K562 (cell line): ENCODE data around the gene GRIK1. TPM values are rescaled to one million over a fixed set of nuclear protein-coding genes. Genes with fewer than 3 reads are reported as not detected.
A peak's percentile ranks its signal among the peaks of the same experiment; 100 is the strongest.

Experiments used
- ETV1 ChIP-seq: fragments of 450-650 bp; conservative IDR thresholded peaks from 2 replicates; pipeline ENCODE4 v1.6.1; 2016; ENCODE audit warnings: missing genetic modification characterization, control low read depth, low read depth, missing compliant biosample characterization
- FOXA3 ChIP-seq, 2 experiments: fragments of 450-650 bp in 1 of 2; sonication (generic) in 1 of 2; formaldehyde crosslinking; IDR thresholded peaks in 1 of 2; conservative IDR thresholded peaks in 1 of 2; 2 replicates each; pipeline versions ENCODE4 v1.4.0 to v1.8.0; 2020 to 2022; ENCODE audit warnings: mild to moderate bottlenecking in 2 of 2, missing genetic modification reagents in 1 of 2
- MEIS2 ChIP-seq: fragments of 450-650 bp; IDR thresholded peaks from 2 replicates; pipeline ENCODE4 v1.6.1; 2014; ENCODE audit warnings: mild to moderate bottlenecking; ENCODE audit not compliant: partially characterized antibody
- MTA3 ChIP-seq: fragments of 450-650 bp; formaldehyde crosslinking; IDR thresholded peaks from 2 replicates; pipeline ENCODE4 v1.6.1; 2017; ENCODE audit warnings: mild to moderate bottlenecking, borderline replicate concordance
- NCOR1 ChIP-seq: fragments of 450-650 bp; IDR thresholded peaks from 2 replicates; pipeline ENCODE4 v1.6.1; 2016; ENCODE audit warnings: mild to moderate bottlenecking, moderate library complexity
- PHTF2 ChIP-seq: fragments of 250-450 bp; sonication (Bioruptor Pico); IDR thresholded peaks from 2 replicates; pipeline ENCODE4 v1.5.0; 2021; ENCODE audit warnings: mild to moderate bottlenecking
- SAP30 ChIP-seq: fragments of 200-600 bp; sonication (generic); IDR thresholded peaks from 2 replicates; pipeline ENCODE4 v1.6.1; 2012; ENCODE audit warnings: borderline replicate concordance, low read depth, mild to moderate bottlenecking, moderate library complexity, low read length, control low read depth, inconsistent platforms; ENCODE audit not compliant: insufficient read depth, poor library complexity, severe bottlenecking
- ZNF253 ChIP-seq: fragments of 250-450 bp; sonication (Bioruptor Pico); conservative IDR thresholded peaks from 2 replicates; pipeline ENCODE4 v1.6.1; 2021; ENCODE audit warnings: mild to moderate bottlenecking
- polyA plus RNA-seq, 8 experiments: library from polyadenylated mRNA; depleted of rRNA in 4 of 8; stranded (reverse) in 5 of 8; unstranded in 3 of 8; fragments of >200 nt; fragmentation: Nextera tagmentation in 2 of 8; fragmentation: Illumina TruSeq in 1 of 8; extraction: Ambion mirVana in 2 of 8; extraction: Trizol in 1 of 8; gene quantifications; 2 replicates each; pipeline versions ENCODE4 v1.2.1 to v1.2.3, GENCODE V29; 2011 to 2014; ENCODE audit warnings: inconsistent platforms in 1 of 8, missing spikeins in 1 of 8
- total RNA-seq, 7 experiments: library from RNA; depleted of rRNA in 6 of 7; stranded (reverse); fragments of >200 nt in 6 of 7; fragmentation: Illumina TruSeq in 2 of 7; extraction: Trizol in 2 of 7; gene quantifications; 2 replicates each; pipeline versions ENCODE4 v1.2.1 to v1.2.3, GENCODE V29; 2011 to 2021; ENCODE audit warnings: low replicate concordance in 1 of 7
- TF ChIP-seq, protein P1 (sequence below): fragments of 450-650 bp; IDR thresholded peaks from 2 replicates; pipeline ENCODE4 v1.6.1; 2017; ENCODE audit warnings: antibody characterized with exemption
- TF ChIP-seq, protein P2 (sequence below): fragments of 150-350 bp; IDR thresholded peaks from 2 replicates; pipeline ENCODE4 v1.6.1; 2014; ENCODE audit warnings: low read depth, mild to moderate bottlenecking, low read length, borderline replicate concordance

The GRIK1 gene
- total and polyA plus RNA-seq, 9 of the 15 experiments (the other 6 are each of a cell fraction or from before 2014, with no cell fraction given): 0.17 to 2.8 (median 0.53) TPM

DNA sequence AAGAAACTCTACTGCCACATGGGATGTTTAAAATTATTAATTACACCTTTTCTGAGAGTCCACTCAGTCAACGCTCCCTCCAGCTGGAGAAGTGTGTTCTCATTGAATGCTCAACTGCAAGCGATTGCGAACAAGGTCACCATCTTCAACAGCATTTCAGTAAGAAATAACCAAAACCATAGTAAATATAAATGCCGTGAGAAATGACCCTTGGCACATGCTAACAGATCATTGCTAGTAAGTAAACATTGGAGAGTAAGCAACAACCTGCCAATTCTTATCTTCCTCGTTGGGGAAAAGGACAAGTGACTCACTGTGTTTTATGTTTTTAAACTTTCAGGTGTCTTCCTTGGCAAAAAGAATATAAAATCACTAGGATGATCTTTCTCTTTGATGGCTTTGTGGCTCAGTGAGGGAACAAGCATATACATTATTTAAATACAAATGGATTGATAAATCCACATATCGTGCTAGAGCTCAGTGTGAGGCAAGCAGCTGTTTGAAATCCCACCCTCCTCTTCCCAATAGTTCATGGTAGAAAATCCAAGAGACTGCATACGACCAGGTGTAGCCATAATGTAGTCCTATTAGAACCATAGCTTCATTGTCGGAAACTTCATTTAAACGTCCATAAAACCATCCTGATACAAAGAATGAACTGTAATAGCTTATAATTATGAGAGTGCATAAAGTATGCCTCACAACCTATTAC lies 214.6 kb downstream of the GRIK1 start (continued):
- TF ChIP-seq, protein P1, sequence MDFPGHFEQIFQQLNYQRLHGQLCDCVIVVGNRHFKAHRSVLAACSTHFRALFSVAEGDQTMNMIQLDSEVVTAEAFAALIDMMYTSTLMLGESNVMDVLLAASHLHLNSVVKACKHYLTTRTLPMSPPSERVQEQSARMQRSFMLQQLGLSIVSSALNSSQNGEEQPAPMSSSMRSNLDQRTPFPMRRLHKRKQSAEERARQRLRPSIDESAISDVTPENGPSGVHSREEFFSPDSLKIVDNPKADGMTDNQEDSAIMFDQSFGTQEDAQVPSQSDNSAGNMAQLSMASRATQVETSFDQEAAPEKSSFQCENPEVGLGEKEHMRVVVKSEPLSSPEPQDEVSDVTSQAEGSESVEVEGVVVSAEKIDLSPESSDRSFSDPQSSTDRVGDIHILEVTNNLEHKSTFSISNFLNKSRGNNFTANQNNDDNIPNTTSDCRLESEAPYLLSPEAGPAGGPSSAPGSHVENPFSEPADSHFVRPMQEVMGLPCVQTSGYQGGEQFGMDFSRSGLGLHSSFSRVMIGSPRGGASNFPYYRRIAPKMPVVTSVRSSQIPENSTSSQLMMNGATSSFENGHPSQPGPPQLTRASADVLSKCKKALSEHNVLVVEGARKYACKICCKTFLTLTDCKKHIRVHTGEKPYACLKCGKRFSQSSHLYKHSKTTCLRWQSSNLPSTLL: no peak
- TF ChIP-seq, protein P2, sequence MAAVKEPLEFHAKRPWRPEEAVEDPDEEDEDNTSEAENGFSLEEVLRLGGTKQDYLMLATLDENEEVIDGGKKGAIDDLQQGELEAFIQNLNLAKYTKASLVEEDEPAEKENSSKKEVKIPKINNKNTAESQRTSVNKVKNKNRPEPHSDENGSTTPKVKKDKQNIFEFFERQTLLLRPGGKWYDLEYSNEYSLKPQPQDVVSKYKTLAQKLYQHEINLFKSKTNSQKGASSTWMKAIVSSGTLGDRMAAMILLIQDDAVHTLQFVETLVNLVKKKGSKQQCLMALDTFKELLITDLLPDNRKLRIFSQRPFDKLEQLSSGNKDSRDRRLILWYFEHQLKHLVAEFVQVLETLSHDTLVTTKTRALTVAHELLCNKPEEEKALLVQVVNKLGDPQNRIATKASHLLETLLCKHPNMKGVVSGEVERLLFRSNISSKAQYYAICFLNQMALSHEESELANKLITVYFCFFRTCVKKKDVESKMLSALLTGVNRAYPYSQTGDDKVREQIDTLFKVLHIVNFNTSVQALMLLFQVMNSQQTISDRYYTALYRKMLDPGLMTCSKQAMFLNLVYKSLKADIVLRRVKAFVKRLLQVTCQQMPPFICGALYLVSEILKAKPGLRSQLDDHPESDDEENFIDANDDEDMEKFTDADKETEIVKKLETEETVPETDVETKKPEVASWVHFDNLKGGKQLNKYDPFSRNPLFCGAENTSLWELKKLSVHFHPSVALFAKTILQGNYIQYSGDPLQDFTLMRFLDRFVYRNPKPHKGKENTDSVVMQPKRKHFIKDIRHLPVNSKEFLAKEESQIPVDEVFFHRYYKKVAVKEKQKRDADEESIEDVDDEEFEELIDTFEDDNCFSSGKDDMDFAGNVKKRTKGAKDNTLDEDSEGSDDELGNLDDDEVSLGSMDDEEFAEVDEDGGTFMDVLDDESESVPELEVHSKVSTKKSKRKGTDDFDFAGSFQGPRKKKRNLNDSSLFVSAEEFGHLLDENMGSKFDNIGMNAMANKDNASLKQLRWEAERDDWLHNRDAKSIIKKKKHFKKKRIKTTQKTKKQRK: no peak
- TF ChIP-seq SAP30 (no peak), MEIS2 (peak; percentile 32), MTA3 (no peak), ETV1 (tag) (no peak), ZNF253 (CRISPR knock-in tag) (no peak), FOXA3 (CRISPR knock-in tag; conservative IDR thresholded peaks at IDR 0.05 in 1 of 2, IDR thresholded peaks at IDR 0.05 in 1 of 2) (peak; percentile 52 to 82; a peak in 2 of 4 replicates), NCOR1 (no peak), PHTF2 (no peak)
